WTC11 (cell line): ENCODE data around the gene CCNB2.

ENCODE experiments used
- CBFB ChIP-seq: sonication (generic); formaldehyde crosslinking; IDR thresholded peaks from 2 replicates; pipeline ENCODE4 v1.8.1; 2022; ENCODE audit warnings: mild to moderate bottlenecking, low read depth, missing genetic modification reagents
- CTCF ChIP-seq: fragments of 200-600 bp; IDR thresholded peaks from 2 replicates; pipeline ENCODE4 v1.8.0; 2022; ENCODE audit warnings: antibody characterized with exemption
- E2F1 ChIP-seq: sonication (generic); formaldehyde crosslinking; IDR thresholded peaks from 2 replicates; pipeline ENCODE4 v1.8.0; 2022; ENCODE audit warnings: mild to moderate bottlenecking, missing genetic modification reagents
- ELF4 ChIP-seq: sonication (generic); formaldehyde crosslinking; IDR thresholded peaks from 2 replicates; pipeline ENCODE4 v1.8.1; 2022; ENCODE audit warnings: low read depth, mild to moderate bottlenecking, moderate library complexity, missing genetic modification reagents
- FOXP1 ChIP-seq: sonication (generic); formaldehyde crosslinking; IDR thresholded peaks from 2 replicates; pipeline ENCODE4 v1.8.0; 2022; ENCODE audit warnings: missing genetic modification reagents, mild to moderate bottlenecking, moderate library complexity, borderline replicate concordance
- NFE2L1 ChIP-seq: sonication (generic); formaldehyde crosslinking; IDR thresholded peaks from 2 replicates; pipeline ENCODE4 v1.8.1; 2023; ENCODE audit warnings: missing genetic modification reagents
- NR1H2 ChIP-seq: sonication (generic); formaldehyde crosslinking; IDR thresholded peaks from 2 replicates; pipeline ENCODE4 v1.9.0; 2021; ENCODE audit warnings: mild to moderate bottlenecking, moderate library complexity, missing genetic modification reagents
- SMAD4 ChIP-seq: sonication (generic); formaldehyde crosslinking; IDR thresholded peaks from 2 replicates; pipeline ENCODE4 v1.8.0; 2022; ENCODE audit warnings: mild to moderate bottlenecking, missing genetic modification reagents
- SP1 ChIP-seq: sonication (generic); formaldehyde crosslinking; conservative IDR thresholded peaks from 2 replicates; pipeline ENCODE4 v1.8.1; 2022; ENCODE audit warnings: missing genetic modification reagents
- STAT6 ChIP-seq: sonication (generic); formaldehyde crosslinking; conservative IDR thresholded peaks from 2 replicates; pipeline ENCODE4 v1.8.1; 2023; ENCODE audit warnings: mild to moderate bottlenecking, low read depth, missing genetic modification reagents, moderate library complexity
- ZNF138 ChIP-seq: sonication (generic); formaldehyde crosslinking; conservative IDR thresholded peaks from 2 replicates; pipeline ENCODE4 v1.8.1; 2022; ENCODE audit warnings: mild to moderate bottlenecking, moderate library complexity, missing genetic modification reagents
- TF ChIP-seq, protein P1 (sequence below): sonication (generic); formaldehyde crosslinking; IDR thresholded peaks from 2 replicates; pipeline ENCODE4 v1.8.0; 2022; ENCODE audit warnings: missing genetic modification reagents
- TF ChIP-seq, protein P2 (sequence below): sonication (generic); formaldehyde crosslinking; IDR thresholded peaks from 2 replicates; pipeline ENCODE4 v1.8.0; 2022; ENCODE audit warnings: mild to moderate bottlenecking, missing genetic modification reagents

GRCh38 chr15:59137566-59137965 lies 32.6 kb downstream of the CCNB2 start:
- no peak for TF ChIP-seq CTCF
- TF ChIP-seq SMAD4 (CRISPR knock-in tag) = no peak
- no peak for TF ChIP-seq ELF4
- TF ChIP-seq, protein P1, sequence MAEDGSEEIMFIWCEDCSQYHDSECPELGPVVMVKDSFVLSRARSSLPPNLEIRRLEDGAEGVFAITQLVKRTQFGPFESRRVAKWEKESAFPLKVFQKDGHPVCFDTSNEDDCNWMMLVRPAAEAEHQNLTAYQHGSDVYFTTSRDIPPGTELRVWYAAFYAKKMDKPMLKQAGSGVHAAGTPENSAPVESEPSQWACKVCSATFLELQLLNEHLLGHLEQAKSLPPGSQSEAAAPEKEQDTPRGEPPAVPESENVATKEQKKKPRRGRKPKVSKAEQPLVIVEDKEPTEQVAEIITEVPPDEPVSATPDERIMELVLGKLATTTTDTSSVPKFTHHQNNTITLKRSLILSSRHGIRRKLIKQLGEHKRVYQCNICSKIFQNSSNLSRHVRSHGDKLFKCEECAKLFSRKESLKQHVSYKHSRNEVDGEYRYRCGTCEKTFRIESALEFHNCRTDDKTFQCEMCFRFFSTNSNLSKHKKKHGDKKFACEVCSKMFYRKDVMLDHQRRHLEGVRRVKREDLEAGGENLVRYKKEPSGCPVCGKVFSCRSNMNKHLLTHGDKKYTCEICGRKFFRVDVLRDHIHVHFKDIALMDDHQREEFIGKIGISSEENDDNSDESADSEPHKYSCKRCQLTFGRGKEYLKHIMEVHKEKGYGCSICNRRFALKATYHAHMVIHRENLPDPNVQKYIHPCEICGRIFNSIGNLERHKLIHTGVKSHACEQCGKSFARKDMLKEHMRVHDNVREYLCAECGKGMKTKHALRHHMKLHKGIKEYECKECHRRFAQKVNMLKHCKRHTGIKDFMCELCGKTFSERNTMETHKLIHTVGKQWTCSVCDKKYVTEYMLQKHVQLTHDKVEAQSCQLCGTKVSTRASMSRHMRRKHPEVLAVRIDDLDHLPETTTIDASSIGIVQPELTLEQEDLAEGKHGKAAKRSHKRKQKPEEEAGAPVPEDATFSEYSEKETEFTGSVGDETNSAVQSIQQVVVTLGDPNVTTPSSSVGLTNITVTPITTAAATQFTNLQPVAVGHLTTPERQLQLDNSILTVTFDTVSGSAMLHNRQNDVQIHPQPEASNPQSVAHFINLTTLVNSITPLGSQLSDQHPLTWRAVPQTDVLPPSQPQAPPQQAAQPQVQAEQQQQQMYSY (CRISPR knock-in tag) = no peak
- TF ChIP-seq, protein P2, sequence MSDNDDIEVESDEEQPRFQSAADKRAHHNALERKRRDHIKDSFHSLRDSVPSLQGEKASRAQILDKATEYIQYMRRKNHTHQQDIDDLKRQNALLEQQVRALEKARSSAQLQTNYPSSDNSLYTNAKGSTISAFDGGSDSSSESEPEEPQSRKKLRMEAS (CRISPR knock-in tag) = no peak
- TF ChIP-seq STAT6 = no peak
- no peak for TF ChIP-seq SP1 (CRISPR knock-in tag)
- no peak for TF ChIP-seq FOXP1 (CRISPR knock-in tag)
- no peak for TF ChIP-seq E2F1 (CRISPR knock-in tag)
- no peak for TF ChIP-seq NR1H2
- TF ChIP-seq ZNF138 (CRISPR knock-in tag) = no peak
- TF ChIP-seq NFE2L1 (CRISPR knock-in tag) = no peak
- no peak for TF ChIP-seq CBFB (CRISPR knock-in tag)
